ENCODE measurements around the gene SCLT1.
A peak's percentile ranks its signal among the peaks of the same experiment; 100 is the strongest.

SCLT1 gene

DNA sequence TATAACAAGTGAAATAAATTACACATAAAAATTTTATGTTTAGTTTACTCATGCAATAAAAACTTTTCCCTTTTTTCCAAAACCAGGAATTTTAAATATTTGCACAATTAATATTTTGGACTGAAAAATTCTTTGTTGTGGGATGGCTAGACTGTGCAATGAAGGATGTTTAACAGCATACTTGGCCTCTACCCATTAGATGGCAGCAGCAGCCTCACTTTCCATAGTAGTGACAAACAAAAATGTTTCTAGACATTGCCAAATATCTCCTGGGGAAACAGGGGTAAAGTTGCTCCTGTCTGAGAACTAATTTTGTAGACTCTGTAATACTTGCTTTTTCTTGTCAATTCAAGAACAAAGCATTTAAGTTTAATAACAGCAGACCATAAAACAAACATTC lies 49.8 kb downstream of the SCLT1 start:
- Histone ChIP-seq H3K18ac (ENCODE audit: low read depth in 1 of 2, low read length in 2 of 2) (no peak overlapping the region), H3K79me1 (replicated peaks; ENCODE audit: low read length, poor library complexity, severe bottlenecking) (peaks cover 9% of the 10 kb centered on the region), H3K23ac (ENCODE audit: low read length in 2 of 2) (no peak overlapping the region), H2BK15ac (ENCODE audit: low read depth, poor library complexity, severe bottlenecking) (no peak overlapping the region), H2AFZ (ENCODE audit: low read depth, low read length) (no peak overlapping the region), H3K9ac (ENCODE audit: low read length) (no peak overlapping the region), H3K4ac (ENCODE audit: low read depth in 1 of 2, low read length in 2 of 2) (no peak overlapping the region), H2BK12ac (ENCODE audit: low read length in 2 of 2) (no peak overlapping the region), H4K91ac (ENCODE audit: low read length) (no peak overlapping the region), H3K36me3 (ENCODE audit: control insufficient read depth in 1 of 2, insufficient read depth in 2 of 2, low read depth in 1 of 2, low read length in 2 of 2) (peaks cover 0 to 3% of the 10 kb centered on the region in 2 experiments), H2BK5ac (ENCODE audit: low read depth, low read length, poor library complexity, severe bottlenecking) (no peak overlapping the region), H2AK5ac (ENCODE audit: low read length, severe bottlenecking) (no peak overlapping the region), H4K8ac (ENCODE audit: low read length) (no peak overlapping the region), H3K4me1 (ENCODE audit: control insufficient read depth, insufficient read depth, low read depth, low read length) (peaks cover 2% of the 10 kb centered on the region), H3K9me3 (ENCODE audit: control insufficient read depth, low read length) (no peaks in the 10 kb centered on the region), H2BK120ac (ENCODE audit: low read depth, low read length) (no peak overlapping the region), H3K4me3 (ENCODE audit: insufficient read depth in 1 of 2, low read depth in 1 of 2, low read length in 2 of 2) (no peak overlapping the region), H3K27ac (ENCODE audit: low read length, poor library complexity, severe bottlenecking) (no peak overlapping the region), H3K14ac (ENCODE audit: low read length in 2 of 2) (no peak overlapping the region), H3K27me3 (ENCODE audit: control insufficient read depth in 1 of 2, insufficient read depth in 1 of 2, low read length in 2 of 2) (no peaks in the 10 kb centered on the region), H3K4me2 (ENCODE audit: low read length, poor library complexity, severe bottlenecking) (no peak overlapping the region)
- peak; percentile 21 for DNase-seq

DNA sequence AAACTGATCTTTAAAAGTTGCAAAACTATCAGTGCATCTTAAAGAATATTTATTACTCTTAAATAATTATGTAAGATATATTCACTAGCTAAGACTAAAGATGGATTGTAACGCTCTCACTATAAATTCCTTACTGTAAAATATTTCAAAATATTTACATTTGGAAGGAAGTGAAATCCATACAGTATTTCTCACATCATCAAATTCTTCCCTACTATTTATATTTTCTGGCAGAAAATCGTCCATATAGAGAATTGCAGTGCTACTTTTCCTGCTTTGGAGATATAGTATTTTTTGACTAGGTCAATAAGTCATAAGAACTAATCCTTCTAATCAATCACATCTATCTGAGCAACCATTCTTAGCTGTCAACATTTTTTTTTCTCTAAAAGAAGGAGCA lies 52.9 kb downstream of the SCLT1 start:
- peaks cover 2% of the 10 kb centered on the region for H3K4me1 ChIP-seq (ENCODE audit: control insufficient read depth, insufficient read depth, low read depth, low read length)
- H3K23ac ChIP-seq (ENCODE audit: low read length in 2 of 2), result no peak overlapping the region
- H3K9ac ChIP-seq (ENCODE audit: low read length), result no peak overlapping the region
- H3K27ac ChIP-seq (ENCODE audit: low read length, poor library complexity, severe bottlenecking), result no peak overlapping the region
- no peak overlapping the region for H2AFZ ChIP-seq (ENCODE audit: low read depth, low read length)
- H3K18ac ChIP-seq (ENCODE audit: low read depth in 1 of 2, low read length in 2 of 2), result no peak overlapping the region
- no peaks in the 10 kb centered on the region for H3K27me3 ChIP-seq (ENCODE audit: control insufficient read depth in 1 of 2, insufficient read depth in 1 of 2, low read length in 2 of 2)
- H3K36me3 ChIP-seq (ENCODE audit: control insufficient read depth in 1 of 2, insufficient read depth in 2 of 2, low read depth in 1 of 2, low read length in 2 of 2), result peaks cover 0 to 3% of the 10 kb centered on the region in 2 experiments
- no peak overlapping the region for H2BK12ac ChIP-seq (ENCODE audit: low read length in 2 of 2)
- H3K4me2 ChIP-seq (ENCODE audit: low read length, poor library complexity, severe bottlenecking), result no peak overlapping the region
- no peak overlapping the region for H2BK120ac ChIP-seq (ENCODE audit: low read depth, low read length)
- no peak overlapping the region for H2BK15ac ChIP-seq (ENCODE audit: low read depth, poor library complexity, severe bottlenecking)
- no peak overlapping the region for H4K8ac ChIP-seq (ENCODE audit: low read length)
- H3K4ac ChIP-seq (ENCODE audit: low read depth in 1 of 2, low read length in 2 of 2), result no peak overlapping the region
- no peak overlapping the region for H3K14ac ChIP-seq (ENCODE audit: low read length in 2 of 2)
- H2BK5ac ChIP-seq (ENCODE audit: low read depth, low read length, poor library complexity, severe bottlenecking), result no peak overlapping the region
- H2AK5ac ChIP-seq (ENCODE audit: low read length, severe bottlenecking), result no peak overlapping the region
- H4K91ac ChIP-seq (ENCODE audit: low read length), result no peak overlapping the region
- no CpG with 5 or more reads among the region's 2 CpGs for WGBS
- H3K79me1 ChIP-seq (replicated peaks; ENCODE audit: low read length, poor library complexity, severe bottlenecking), result peaks cover 7% of the 10 kb centered on the region
- no peaks in the 10 kb centered on the region for H3K9me3 ChIP-seq (ENCODE audit: control insufficient read depth, low read length)
- no peak overlapping the region for H3K4me3 ChIP-seq (ENCODE audit: insufficient read depth in 1 of 2, low read depth in 1 of 2, low read length in 2 of 2)
- no peak for DNase-seq

GRCh38 chr4:129037093-129037492 lies 56.2 kb downstream of the SCLT1 start:
- no peak overlapping the region for H3K27ac ChIP-seq (ENCODE audit: low read length, poor library complexity, severe bottlenecking)
- H3K4me2 ChIP-seq (ENCODE audit: low read length, poor library complexity, severe bottlenecking), result no peak overlapping the region
- H3K27me3 ChIP-seq (ENCODE audit: control insufficient read depth in 1 of 2, insufficient read depth in 1 of 2, low read length in 2 of 2), result no peaks in the 10 kb centered on the region
- H3K36me3 ChIP-seq (ENCODE audit: control insufficient read depth in 1 of 2, insufficient read depth in 2 of 2, low read depth in 1 of 2, low read length in 2 of 2), result no peaks in the 10 kb centered on the region
- no peak overlapping the region for H2BK15ac ChIP-seq (ENCODE audit: low read depth, poor library complexity, severe bottlenecking)
- no peak overlapping the region for H2AK5ac ChIP-seq (ENCODE audit: low read length, severe bottlenecking)
- H3K14ac ChIP-seq (ENCODE audit: low read length in 2 of 2), result no peak overlapping the region
- no peak overlapping the region for H3K4ac ChIP-seq (ENCODE audit: low read depth in 1 of 2, low read length in 2 of 2)
- no peak overlapping the region for H2BK5ac ChIP-seq (ENCODE audit: low read depth, low read length, poor library complexity, severe bottlenecking)
- H3K4me1 ChIP-seq (ENCODE audit: control insufficient read depth, insufficient read depth, low read depth, low read length), result no peaks in the 10 kb centered on the region
- H4K91ac ChIP-seq (ENCODE audit: low read length), result no peak overlapping the region
- H3K9ac ChIP-seq (ENCODE audit: low read length), result no peak overlapping the region
- no peaks in the 10 kb centered on the region for H3K9me3 ChIP-seq (ENCODE audit: control insufficient read depth, low read length)
- no peak overlapping the region for H3K4me3 ChIP-seq (ENCODE audit: insufficient read depth in 1 of 2, low read depth in 1 of 2, low read length in 2 of 2)
- DNase-seq, result no peak
- no peak overlapping the region for H2BK12ac ChIP-seq (ENCODE audit: low read length in 2 of 2)
- no peak overlapping the region for H3K23ac ChIP-seq (ENCODE audit: low read length in 2 of 2)
- H2AFZ ChIP-seq (ENCODE audit: low read depth, low read length), result no peak overlapping the region
- no peak overlapping the region for H3K18ac ChIP-seq (ENCODE audit: low read depth in 1 of 2, low read length in 2 of 2)
- no peak overlapping the region for H4K8ac ChIP-seq (ENCODE audit: low read length)
- no peak overlapping the region for H2BK120ac ChIP-seq (ENCODE audit: low read depth, low read length)
- peaks cover 4% of the 10 kb centered on the region for H3K79me1 ChIP-seq (replicated peaks; ENCODE audit: low read length, poor library complexity, severe bottlenecking)
- 100% methylated on average over 1 of the region's 1 CpG for WGBS

- Histone ChIP-seq H3K4me3 (ENCODE audit: insufficient read depth in 1 of 2, low read depth in 1 of 2, low read length in 2 of 2) (no peak overlapping the region), H3K14ac (ENCODE audit: low read length in 2 of 2) (no peak overlapping the region), H3K36me3 (ENCODE audit: control insufficient read depth in 1 of 2, insufficient read depth in 2 of 2, low read depth in 1 of 2, low read length in 2 of 2) (peaks cover 8 to 11% of the 10 kb centered on the region in 2 experiments), H2AFZ (ENCODE audit: low read depth, low read length) (no peak overlapping the region), H2AK5ac (ENCODE audit: low read length, severe bottlenecking) (no peak overlapping the region), H2BK5ac (ENCODE audit: low read depth, low read length, poor library complexity, severe bottlenecking) (no peak overlapping the region), H3K79me1 (replicated peaks; ENCODE audit: low read length, poor library complexity, severe bottlenecking) (no peaks in the 10 kb centered on the region), H3K18ac (ENCODE audit: low read depth in 1 of 2, low read length in 2 of 2) (no peak overlapping the region), H3K4ac (ENCODE audit: low read depth in 1 of 2, low read length in 2 of 2) (no peak overlapping the region), H3K23ac (ENCODE audit: low read length in 2 of 2) (no peak overlapping the region), H3K4me1 (ENCODE audit: control insufficient read depth, insufficient read depth, low read depth, low read length) (peaks cover 6% of the 10 kb centered on the region), H3K27me3 (ENCODE audit: control insufficient read depth in 1 of 2, insufficient read depth in 1 of 2, low read length in 2 of 2) (no peaks in the 10 kb centered on the region), H2BK12ac (ENCODE audit: low read length in 2 of 2) (no peak overlapping the region), H4K8ac (ENCODE audit: low read length) (no peak overlapping the region), H3K9me3 (ENCODE audit: control insufficient read depth, low read length) (peaks cover 34% of the 10 kb centered on the region), H4K91ac (ENCODE audit: low read length) (no peak overlapping the region), H2BK120ac (ENCODE audit: low read depth, low read length) (no peak overlapping the region), H3K27ac (ENCODE audit: low read length, poor library complexity, severe bottlenecking) (no peak overlapping the region), H2BK15ac (ENCODE audit: low read depth, poor library complexity, severe bottlenecking) (no peak overlapping the region), H3K9ac (ENCODE audit: low read length) (no peak overlapping the region), H3K4me2 (ENCODE audit: low read length, poor library complexity, severe bottlenecking) (no peak overlapping the region)
- DNase-seq, result no peak
- WGBS, result 92% methylated on average over 5 of the region's 5 CpGs
Observed at GRCh38 chr4:129014566-129015509, 78.5 kb downstream of the SCLT1 start.
